ENCODE results near the gene TUFM. TPM values are rescaled to one million over a fixed set of nuclear protein-coding genes. Genes with fewer than 3 reads are reported as not detected.

Gene TUFM
- total RNA-seq, 2 experiments from 2014 or later = 309 to 323 TPM

GRCh38 chr16:28880955-28881354 lies 34.8 kb upstream of the TUFM start:
- Mint-ChIP-seq H3K36me3 (ENCODE audit: low read depth) (no peaks in the 10 kb centered on the region), H3K9me3 (no peaks in the 10 kb centered on the region), H3K27me3 (peaks cover 10% of the 10 kb centered on the region), H3K4me1 (ENCODE audit: low read depth) (peaks cover 18% of the 10 kb centered on the region), H3K4me3 (peak overlapping the region; percentile 90), H3K27ac (no peak overlapping the region)
- CTCF ChIA-PET = interaction anchor here (2.3 kb wide), 1 partner anchor 65 kb away, joined by 29 read pairs; no protein-coding TSS in a partner anchor
- no peak for TF ChIP-seq CTCF (IDR thresholded peaks at IDR 0.05)
- intact Hi-C loops (cut with micrococcal nuclease) = no loop called here
- POLR2A ChIA-PET = interaction anchor here (0.8 to 4.2 kb wide), 7 partner anchors 10 to 52 kb away, joined by 3 to 40 read pairs (median 5); partner anchors contain the start of gene SH2B1
- ATAC-seq (no peak), DNase-seq (no peak)

GRCh38 chr16:28880589-28880915 lies 34.4 kb upstream of the TUFM start:
- peaks cover 18% of the 10 kb centered on the region for H3K4me1 Mint-ChIP-seq (ENCODE audit: low read depth)
- no peaks in the 10 kb centered on the region for H3K36me3 Mint-ChIP-seq (ENCODE audit: low read depth)
- POLR2A ChIA-PET = interaction anchor here (0.6 to 4.2 kb wide), 11 partner anchors 10 to 52 kb away, joined by 3 to 40 read pairs (median 5); partner anchors contain the start of genes RABEP2 and SH2B1
- peaks cover 10% of the 10 kb centered on the region for H3K27me3 Mint-ChIP-seq
- no peak overlapping the region for H3K27ac Mint-ChIP-seq
- intact Hi-C loops (cut with micrococcal nuclease) = no loop called here
- ATAC-seq (no peak), DNase-seq (no peak)
- TF ChIP-seq CTCF (IDR thresholded peaks at IDR 0.05) = no peak
- peak overlapping the region; percentile 90 for H3K4me3 Mint-ChIP-seq
- H3K9me3 Mint-ChIP-seq = no peaks in the 10 kb centered on the region
- CTCF ChIA-PET = interaction anchor here (2.2 to 2.3 kb wide), 2 partner anchors 10 to 65 kb away, joined by 6 to 29 read pairs; no protein-coding TSS in a partner anchor

- Mint-ChIP-seq H3K27ac (peak overlapping the region; percentile 79), H3K4me1 (ENCODE audit: low read depth) (peaks cover 18% of the 10 kb centered on the region), H3K4me3 (peak overlapping the region; percentile 90), H3K9me3 (no peaks in the 10 kb centered on the region), H3K36me3 (ENCODE audit: low read depth) (no peaks in the 10 kb centered on the region), H3K27me3 (peaks cover 10% of the 10 kb centered on the region)
- TF ChIP-seq CTCF (IDR thresholded peaks at IDR 0.05) = no peak
- intact Hi-C loops (cut with micrococcal nuclease) = no loop called here
- DNase-seq (peak; percentile 94), ATAC-seq (peak; percentile 96)
- ChIA-PET CTCF (interaction anchor here (1.1 to 2.3 kb wide), 3 partner anchors 10 to 65 kb away, joined by 3 to 29 read pairs (median 6); no protein-coding TSS in a partner anchor), POLR2A (interaction anchor here (0.6 to 4.2 kb wide), 17 partner anchors 9 to 928 kb away, joined by 3 to 40 read pairs (median 3); partner anchors contain the start of genes ATXN2L, RABEP2, SH2B1 and TUFM)
Observed at GRCh38 chr16:28879841-28880588, 33.9 kb upstream of the TUFM start.

GRCh38 chr16:28879261-28879840 lies 33.2 kb upstream of the TUFM start:
- H3K9me3 Mint-ChIP-seq = no peaks in the 10 kb centered on the region
- DNase-seq (no peak), ATAC-seq (peak; percentile 46)
- H3K36me3 Mint-ChIP-seq (ENCODE audit: low read depth) = no peaks in the 10 kb centered on the region
- H3K4me1 Mint-ChIP-seq (ENCODE audit: low read depth) = peaks cover 18% of the 10 kb centered on the region
- intact Hi-C loops (cut with micrococcal nuclease) = no loop called here
- ChIA-PET CTCF (interaction anchor here (1.1 to 2.3 kb wide), 3 partner anchors 9 to 66 kb away, joined by 3 to 29 read pairs (median 6); no protein-coding TSS in a partner anchor), POLR2A (interaction anchor here (0.6 to 4.2 kb wide), 13 partner anchors 8 to 928 kb away, joined by 3 to 40 read pairs (median 4); partner anchors contain the start of genes ATXN2L, RABEP2, SH2B1 and TUFM)
- H3K4me3 Mint-ChIP-seq = peak overlapping the region; percentile 90
- peak overlapping the region; percentile 79 for H3K27ac Mint-ChIP-seq
- TF ChIP-seq CTCF (IDR thresholded peaks at IDR 0.05) = no peak
- H3K27me3 Mint-ChIP-seq = peaks cover 10% of the 10 kb centered on the region
